ENCODE measurements around the gene ESYT1. TPM values are rescaled to one million over a fixed set of nuclear protein-coding genes. Genes with fewer than 3 reads are reported as not detected.

Gene ESYT1
- total RNA-seq, 1 experiment from 2014 or later, result 111 TPM

DNA sequence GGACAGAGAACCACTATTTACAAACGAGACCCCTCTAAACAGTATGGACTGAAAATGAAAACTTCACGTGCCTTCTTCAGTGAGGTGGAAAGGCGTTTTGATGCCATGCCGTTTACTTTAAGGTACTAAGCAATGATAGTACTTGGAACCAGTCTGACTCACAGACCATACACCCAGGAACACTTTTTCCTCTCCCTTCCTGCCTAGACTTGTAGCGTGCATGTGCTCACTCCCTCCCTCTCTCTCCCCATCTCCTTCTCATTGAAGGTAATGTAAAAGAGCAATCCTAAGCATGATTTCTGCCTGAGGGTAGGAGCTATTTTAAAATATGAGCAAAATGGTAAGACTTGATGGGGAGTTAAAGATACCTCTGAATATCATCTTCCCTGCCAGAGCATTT lies 17.5 kb upstream of the ESYT1 start:
- H2BK15ac ChIP-seq (ENCODE audit: low read depth, low read length), result no peak overlapping the region
- H3K56ac ChIP-seq (ENCODE audit: insufficient read length, low read depth, low read length), result no peak overlapping the region
- no CpG with 5 or more reads among the region's 5 CpGs for WGBS (ENCODE audit: extremely low coverage, insufficient read length, low lambda C conversion rate)
- H3K4me1 ChIP-seq (ENCODE audit: insufficient read depth, low read length), result peaks cover 6% of the 10 kb centered on the region; the same call in 1 of the 2 replicates
- peaks cover 9% of the 10 kb centered on the region; the same call in 1 of the 2 replicates for H3K79me2 ChIP-seq (ENCODE audit: insufficient read depth, low read length)
- no peaks in the 10 kb centered on the region for H3K27me3 ChIP-seq (ENCODE audit: insufficient read depth, low read length)
- no peak overlapping the region for H2BK20ac ChIP-seq (ENCODE audit: low read depth, low read length, poor library complexity, severe bottlenecking)
- H3K9me3 ChIP-seq (ENCODE audit: control insufficient read depth, low read depth, low read length), result no peaks in the 10 kb centered on the region
- no peak overlapping the region for H3K4ac ChIP-seq (ENCODE audit: low read depth, low read length)
- no peak overlapping the region for H2BK12ac ChIP-seq (ENCODE audit: insufficient read length, low read depth, low read length)
- H3K4me2 ChIP-seq (ENCODE audit: insufficient read depth, insufficient read length, low read length), result no peak overlapping the region
- H4K91ac ChIP-seq (ENCODE audit: insufficient read length, low read depth, low read length), result no peak overlapping the region
- no peak overlapping the region for H2AK5ac ChIP-seq (ENCODE audit: insufficient read length, low read length)
- no peak overlapping the region for H3T11ph ChIP-seq (ENCODE audit: low read length)
- no peak for DNase-seq
- H3K23ac ChIP-seq (ENCODE audit: insufficient read length, low read depth, low read length), result no peak overlapping the region
- H3K27ac Mint-ChIP-seq, result no peak overlapping the region
- no peak overlapping the region for H2BK5ac ChIP-seq (ENCODE audit: insufficient read length, low read length)
- no peak overlapping the region for H3K4me3 Mint-ChIP-seq
- TF ChIP-seq, protein P1, sequence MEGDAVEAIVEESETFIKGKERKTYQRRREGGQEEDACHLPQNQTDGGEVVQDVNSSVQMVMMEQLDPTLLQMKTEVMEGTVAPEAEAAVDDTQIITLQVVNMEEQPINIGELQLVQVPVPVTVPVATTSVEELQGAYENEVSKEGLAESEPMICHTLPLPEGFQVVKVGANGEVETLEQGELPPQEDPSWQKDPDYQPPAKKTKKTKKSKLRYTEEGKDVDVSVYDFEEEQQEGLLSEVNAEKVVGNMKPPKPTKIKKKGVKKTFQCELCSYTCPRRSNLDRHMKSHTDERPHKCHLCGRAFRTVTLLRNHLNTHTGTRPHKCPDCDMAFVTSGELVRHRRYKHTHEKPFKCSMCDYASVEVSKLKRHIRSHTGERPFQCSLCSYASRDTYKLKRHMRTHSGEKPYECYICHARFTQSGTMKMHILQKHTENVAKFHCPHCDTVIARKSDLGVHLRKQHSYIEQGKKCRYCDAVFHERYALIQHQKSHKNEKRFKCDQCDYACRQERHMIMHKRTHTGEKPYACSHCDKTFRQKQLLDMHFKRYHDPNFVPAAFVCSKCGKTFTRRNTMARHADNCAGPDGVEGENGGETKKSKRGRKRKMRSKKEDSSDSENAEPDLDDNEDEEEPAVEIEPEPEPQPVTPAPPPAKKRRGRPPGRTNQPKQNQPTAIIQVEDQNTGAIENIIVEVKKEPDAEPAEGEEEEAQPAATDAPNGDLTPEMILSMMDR (conservative IDR thresholded peaks at IDR 0.05), result no peak
- no peak overlapping the region for H4K5ac ChIP-seq (ENCODE audit: insufficient read length, low read depth, low read length)
- no peak overlapping the region for H4K8ac ChIP-seq (replicated peaks; ENCODE audit: insufficient read length, low read depth, low read length)
- no peak overlapping the region for H3K27ac ChIP-seq (ENCODE audit: insufficient read length, low read depth, low read length)
- H3K14ac ChIP-seq (ENCODE audit: insufficient read depth, low read length), result no peak overlapping the region
- no peaks in the 10 kb centered on the region; a peak in 1 of 5 replicates for H3K9me3 Mint-ChIP-seq
- H3K4me1 Mint-ChIP-seq, result peaks cover 13 to 18% of the 10 kb centered on the region in 2 experiments
- H3K27me3 Mint-ChIP-seq (ENCODE audit: low read depth), result no peaks in the 10 kb centered on the region; the same call in 1 of the 2 replicates
- H3K9ac ChIP-seq (ENCODE audit: extremely low read depth, insufficient read length, low read length), result no peak overlapping the region
- peaks cover 66 to 87% (median 78%) of the 10 kb centered on the region in 3 experiments for H3K36me3 Mint-ChIP-seq (ENCODE audit: insufficient read depth in 1 of 3, low read depth in 3 of 3)
- no peak overlapping the region for H3K18ac ChIP-seq (ENCODE audit: insufficient read length, low read depth, low read length)
- no peak overlapping the region for H2BK120ac ChIP-seq (ENCODE audit: low read depth, low read length, poor library complexity, severe bottlenecking)
- H2AFZ ChIP-seq (ENCODE audit: low read length), result no peak overlapping the region
- no peaks in the 10 kb centered on the region for H4K20me1 ChIP-seq (ENCODE audit: control insufficient read depth, insufficient read depth, insufficient read length)
- no peaks in the 10 kb centered on the region for H3K79me1 ChIP-seq (ENCODE audit: insufficient read depth, low read depth, low read length, poor library complexity, severe bottlenecking)
- peaks cover 1% of the 10 kb centered on the region for H3K23me2 ChIP-seq (ENCODE audit: insufficient read length, low read depth, low read length, poor library complexity, severe bottlenecking)
